HFFc6 (cell line): Measurements from ENCODE around the gene DDX4. TPM values are rescaled to one million over a fixed set of nuclear protein-coding genes. Genes with fewer than 3 reads are reported as not detected.

Source experiments
- DNase-seq: peaks from one replicate; pipeline ENCODE4 v3.0.0-alpha.2; 2018
- H3K27ac Mint-ChIP-seq: 2 replicates; pipeline ENCODE4 v1.8.0; 2020; ENCODE audit warnings: mild to moderate bottlenecking, mixed read lengths
- H3K27me3 Mint-ChIP-seq: 2 replicates; pipeline ENCODE4 v1.8.0; 2021; ENCODE audit warnings: mild to moderate bottlenecking, moderate library complexity, mixed read lengths; ENCODE audit not compliant: insufficient read depth
- H3K36me3 Mint-ChIP-seq: 2 replicates; pipeline ENCODE4 v1.8.0; 2021; ENCODE audit warnings: low read depth, mixed read lengths
- H3K4me1 Mint-ChIP-seq: 2 replicates; pipeline ENCODE4 v1.8.0; 2020; ENCODE audit warnings: low read depth, mixed read lengths
- H3K4me3 Mint-ChIP-seq: 2 replicates; pipeline ENCODE4 v1.8.0; 2020; ENCODE audit warnings: mild to moderate bottlenecking, moderate library complexity, mixed read lengths
- H3K9me3 Mint-ChIP-seq: 2 replicates; pipeline ENCODE4 v1.8.0; 2020; ENCODE audit warnings: mild to moderate bottlenecking, mixed read lengths
- CTCF ChIP-seq: fragments of 200-600 bp; sonication (generic); IDR thresholded peaks from 2 replicates; pipeline ENCODE4 v1.5.0; 2021; ENCODE audit warnings: antibody characterized with exemption, mild to moderate bottlenecking
- total RNA-seq, 6 experiments: library from RNA; stranded (reverse); fragmentation: NEBNext Ultra II Directional; extraction: Animal tissue kit (Norgen Biotek cat#: 25700); gene quantifications; 2 replicates in 1 of 6; 3 replicates in 5 of 6; pipeline ENCODE4 v1.2.3, GENCODE V29; 2021

Gene DDX4
- total RNA-seq, 6 experiments from 2014 or later, result not detected

- Mint-ChIP-seq H3K4me1 (peaks cover 1% of the 10 kb centered on the region; the same call in 1 of the 2 replicates), H3K36me3 (no peaks in the 10 kb centered on the region), H3K4me3 (no peak overlapping the region), H3K27ac (no peak overlapping the region), H3K27me3 (no peaks in the 10 kb centered on the region; the same call in none of the 2 replicates), H3K9me3 (no peaks in the 10 kb centered on the region)
- TF ChIP-seq CTCF, result no peak
- no peak for DNase-seq
These were observed 122.8 kb downstream of the DDX4 start for GRCh38 chr5:55860709-55861108.

- Mint-ChIP-seq H3K36me3 (no peaks in the 10 kb centered on the region), H3K27me3 (no peaks in the 10 kb centered on the region), H3K4me3 (no peak overlapping the region), H3K27ac (no peak overlapping the region), H3K9me3 (no peaks in the 10 kb centered on the region), H3K4me1 (peaks cover 24% of the 10 kb centered on the region)
- TF ChIP-seq CTCF, result no peak
- no peak for DNase-seq
These were observed 127.0 kb downstream of the DDX4 start for GRCh38 chr5:55864606-55865541.

GRCh38 chr5:55865831-55866230 lies 128.0 kb downstream of the DDX4 start:
- Mint-ChIP-seq H3K4me1 (peaks cover 26% of the 10 kb centered on the region), H3K4me3 (no peak overlapping the region), H3K36me3 (no peaks in the 10 kb centered on the region)

GRCh38 chr5:55866485-55866884 lies 128.6 kb downstream of the DDX4 start:
- no peak for TF ChIP-seq CTCF
- peaks cover 26% of the 10 kb centered on the region for H3K4me1 Mint-ChIP-seq
- no peaks in the 10 kb centered on the region for H3K27me3 Mint-ChIP-seq
- DNase-seq, result no peak
- no peak overlapping the region for H3K27ac Mint-ChIP-seq
- H3K4me3 Mint-ChIP-seq, result no peak overlapping the region
- H3K36me3 Mint-ChIP-seq, result no peaks in the 10 kb centered on the region
- H3K9me3 Mint-ChIP-seq, result no peaks in the 10 kb centered on the region

More at GRCh38 chr5:55865831-55866230, 128.0 kb downstream of the DDX4 start:
- TF ChIP-seq CTCF, result no peak
- Mint-ChIP-seq H3K27ac (no peak overlapping the region), H3K9me3 (no peaks in the 10 kb centered on the region), H3K27me3 (no peaks in the 10 kb centered on the region)
- DNase-seq, result no peak

Other genes starting within 250 kb of the DDX4 start
- gene PLPP1, start 203.1 kb upstream of the DDX4 start, total RNA-seq, result 10 to 100 TPM; 20.4 to 28.0 (median 23.3) TPM
- 10 to 100 TPM; 12.2 to 16.5 (median 13.2) TPM for gene SLC38A9, start 25.7 kb upstream of the DDX4 start, total RNA-seq
- under 1 TPM in 4 of 6 experiments, not detected in 2; 0.12 to 0.26 (median 0.19) TPM for gene IL31RA, start 113.3 kb downstream of the DDX4 start, total RNA-seq